OCI-LY3 (cell line): ENCODE measurements around the gene SRSF4.

Experiments used
- CTCF ChIP-seq: fragments of 200-600, 300-600 bp; sonication (generic); IDR thresholded peaks from 2 replicates; pipeline ENCODE4 v1.5.1; 2014; ENCODE audit warnings: antibody characterized with exemption, low read length, low read depth
- EZH2phosphoT487 ChIP-seq: fragments of 200-600 bp; shearing (Covaris generic); IDR thresholded peaks from 2 replicates; pipeline ENCODE4 v1.6.1; 2018; ENCODE audit warnings: antibody characterized with exemption, mixed run types, low read depth

- TF ChIP-seq CTCF: no peak
- no peak for TF ChIP-seq EZH2phosphoT487
Measured at GRCh38 chr1:29152046-29152805, 29.5 kb downstream of the SRSF4 start.
